ENCODE results near the gene CTNNB1.
A peak's percentile ranks its signal among the peaks of the same experiment; 100 is the strongest.

CTNNB1 gene

DNA sequence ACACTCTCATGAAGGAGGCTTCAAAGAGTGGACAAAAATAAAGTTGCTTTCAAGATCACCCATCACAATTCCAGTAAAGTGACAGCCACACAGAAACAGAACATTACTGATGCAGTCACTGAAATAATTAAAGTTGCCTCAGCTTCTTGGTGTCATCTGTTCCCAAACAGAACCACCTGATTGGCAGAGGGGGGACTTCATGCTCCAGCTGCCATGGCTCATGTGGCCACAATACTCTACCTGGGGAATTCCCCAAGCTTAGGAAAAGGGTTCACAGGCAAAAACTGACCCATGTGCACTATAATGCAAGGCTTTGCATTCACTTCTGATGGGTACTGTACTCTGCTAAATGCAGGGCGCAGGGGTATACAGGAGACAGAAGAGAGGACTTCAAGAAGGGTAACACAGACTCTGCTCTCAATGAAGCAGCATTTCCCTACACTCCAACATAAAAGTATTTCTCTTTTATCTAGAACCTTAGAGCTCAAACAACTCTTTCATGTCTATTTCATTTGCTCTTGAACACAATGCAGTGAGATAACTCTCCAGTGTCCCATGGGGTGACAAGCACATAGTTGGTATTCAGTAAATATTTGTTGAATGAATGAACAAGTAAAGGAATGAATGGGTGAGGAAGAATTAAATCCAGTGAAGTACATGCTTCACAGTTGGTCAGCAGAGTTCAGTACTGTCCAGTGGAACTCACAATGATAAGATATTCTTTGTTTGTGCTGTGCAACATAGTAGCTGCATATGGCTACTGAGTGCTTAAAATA, 8.6 kb upstream of the CTNNB1 start:
- Histone ChIP-seq H3K4me3 (no peak overlapping the region), H3K27ac (no peak overlapping the region)

DNA sequence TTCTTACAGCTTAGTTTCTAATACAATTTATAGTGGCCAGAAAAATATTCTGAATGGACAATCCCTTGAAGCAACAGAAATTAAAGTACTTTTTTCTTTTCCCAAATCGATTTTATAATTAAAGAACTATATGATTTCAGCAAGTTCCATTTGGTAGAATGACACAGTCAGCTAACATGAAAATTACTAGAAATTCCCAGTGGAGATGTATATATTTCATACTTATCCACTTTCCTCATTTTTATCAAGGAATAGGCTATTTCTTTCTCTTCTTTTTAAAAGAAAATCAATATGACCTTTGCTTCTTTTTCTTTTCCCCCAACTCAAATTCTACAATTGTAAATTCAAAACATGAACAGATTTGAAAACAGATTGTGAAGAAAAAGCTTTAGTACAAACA, 6.4 kb upstream of the CTNNB1 start:
- H3K4me3 ChIP-seq, result no peak overlapping the region
- H3K27ac ChIP-seq, result no peak overlapping the region

DNA sequence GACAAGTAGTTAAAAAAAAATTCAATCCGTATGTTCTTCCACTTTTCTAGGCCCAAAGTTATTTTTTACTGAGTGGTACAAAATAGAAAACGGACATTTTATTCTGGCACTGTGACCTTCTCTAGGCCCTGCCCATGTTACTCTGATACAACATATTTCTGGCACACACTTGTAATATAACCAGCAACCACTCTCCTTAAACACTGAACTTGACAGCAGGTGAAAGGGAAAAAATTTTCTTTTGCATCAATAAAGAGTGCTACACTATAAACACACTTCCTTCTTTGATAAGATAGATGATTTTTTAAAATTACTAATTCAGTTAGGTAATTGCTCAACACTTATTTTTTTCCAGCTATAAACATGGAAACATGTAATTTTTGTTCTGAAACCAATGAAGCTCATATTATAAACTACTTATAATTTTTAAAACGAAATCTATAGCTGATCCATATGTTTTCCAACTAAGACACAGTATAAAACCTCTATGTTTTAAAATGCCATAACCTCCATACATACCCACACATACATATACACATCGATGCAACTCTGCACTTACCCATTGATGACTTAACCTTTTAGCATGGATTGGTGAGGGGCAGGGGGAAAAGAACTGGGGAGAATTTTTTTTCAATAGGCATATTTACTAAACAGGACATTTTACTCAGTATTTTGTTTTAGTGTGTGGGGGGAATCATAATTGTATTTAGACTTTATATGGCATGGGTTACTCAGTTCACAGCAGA, 5.3 kb upstream of the CTNNB1 start:
- Histone ChIP-seq H3K4me3 (no peak overlapping the region), H3K27ac (no peak overlapping the region)

DNA sequence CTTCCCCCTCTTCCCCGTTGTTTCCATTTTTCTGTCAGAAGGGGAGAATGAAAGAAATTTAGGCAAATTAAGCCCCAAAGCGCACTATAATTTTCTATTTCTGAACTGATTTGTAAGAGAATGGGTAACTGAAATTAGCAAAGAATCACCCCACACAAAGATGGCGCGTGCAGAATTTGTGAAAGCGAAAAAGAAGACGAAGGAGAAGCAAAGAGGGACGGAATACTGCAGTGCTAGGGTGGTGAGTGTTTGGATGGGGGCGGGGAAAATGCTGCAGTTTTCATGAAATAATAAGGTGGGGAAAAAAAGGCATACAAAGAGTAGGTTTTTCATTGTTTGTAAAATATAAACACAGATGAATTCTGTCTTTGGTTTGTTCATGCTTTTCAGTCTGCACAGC, 4.6 kb upstream of the CTNNB1 start:
- H3K27ac ChIP-seq, result no peak overlapping the region

DNA sequence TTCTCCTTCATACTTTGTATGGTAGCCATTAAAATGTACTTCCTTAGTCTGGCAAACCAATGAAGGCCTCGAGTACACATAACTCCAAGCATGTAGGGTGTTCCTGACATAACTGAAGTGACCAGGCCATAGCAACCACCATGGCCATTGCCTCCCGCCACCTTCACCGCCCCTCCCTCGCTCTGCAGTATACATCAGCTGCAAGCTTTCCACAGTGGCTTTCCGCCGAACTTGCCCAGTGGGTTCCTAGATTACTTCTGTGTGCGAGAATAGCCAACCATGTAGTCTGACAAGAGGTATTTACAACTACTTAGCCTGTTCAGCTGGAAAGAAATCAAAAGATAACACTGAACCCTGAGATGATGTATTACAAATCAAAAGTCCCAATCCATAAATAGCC, 3.4 kb upstream of the CTNNB1 start:
- H3K4me3 ChIP-seq, result no peak overlapping the region

More for the DNA sequence above, 4.6 kb upstream of the CTNNB1 start:
- H3K4me3 ChIP-seq, result no peak overlapping the region

DNA sequence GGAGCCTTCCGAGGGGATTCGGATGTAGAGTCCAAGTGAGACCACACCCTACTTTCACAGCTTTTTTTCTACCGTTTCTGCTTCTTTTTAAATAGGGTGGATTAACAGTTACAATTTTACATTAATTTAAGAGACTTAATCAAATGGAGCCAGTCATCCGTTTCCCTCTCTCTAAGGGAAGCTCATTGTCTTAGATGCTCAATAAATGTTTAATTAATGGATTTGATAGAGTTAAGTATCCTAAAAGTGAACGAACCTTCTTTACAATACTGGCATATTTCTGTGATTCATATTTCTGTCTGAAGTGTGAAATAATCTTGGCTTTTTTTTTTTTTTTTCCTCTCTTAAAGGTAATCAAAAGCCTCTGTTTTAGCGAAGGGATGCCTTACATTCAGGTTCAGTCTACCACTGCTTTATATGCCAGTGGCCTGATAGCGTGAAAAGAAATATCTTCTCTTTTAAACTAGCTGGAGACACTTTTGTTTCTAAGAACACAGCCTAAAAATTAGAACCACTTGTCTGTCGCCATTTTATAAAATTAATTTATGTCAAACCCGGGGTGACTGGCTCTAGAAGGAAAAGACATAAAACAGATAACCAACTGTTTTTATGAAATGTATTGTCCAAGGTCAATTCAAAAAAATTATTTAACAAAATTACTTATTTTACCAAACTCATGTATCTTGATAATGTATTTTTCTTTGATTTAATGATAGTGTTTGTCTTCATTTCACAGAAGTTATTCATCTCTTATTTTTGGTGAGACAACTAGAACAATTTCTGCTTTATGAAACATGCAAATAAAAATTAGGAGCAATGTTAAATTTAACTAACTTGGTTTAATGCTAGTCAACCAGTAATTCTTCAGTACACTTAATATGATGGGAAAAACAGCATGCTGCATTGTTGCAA, 2.5 kb upstream of the CTNNB1 start:
- no peak overlapping the region for H3K4me3 ChIP-seq
- H3K27ac ChIP-seq, result no peak overlapping the region

More for the DNA sequence above, 3.4 kb upstream of the CTNNB1 start:
- no peak overlapping the region for H3K27ac ChIP-seq

DNA sequence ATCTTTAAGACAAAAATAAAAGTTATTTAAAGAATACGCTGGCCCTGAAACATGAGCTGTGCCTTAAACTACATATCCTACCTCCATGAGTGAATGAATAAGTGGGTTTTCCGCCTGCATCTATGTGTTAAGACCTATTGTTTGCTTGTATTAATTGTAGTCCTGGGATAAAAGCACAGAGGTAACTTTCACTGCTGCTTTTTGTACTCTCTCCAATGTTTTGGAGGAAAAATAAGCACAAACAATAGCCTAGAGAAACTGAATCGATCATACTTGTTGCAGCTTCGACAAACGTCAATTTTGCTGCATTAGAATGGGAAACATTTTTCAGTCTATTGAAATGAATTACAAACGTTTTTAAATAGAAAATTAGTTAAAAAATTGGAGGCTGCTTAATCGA, 1.3 kb upstream of the CTNNB1 start:
- Histone ChIP-seq H3K4me3 (peak overlapping the region in 1 of 7 experiments; percentile 97), H3K27ac (no peak overlapping the region)

DNA sequence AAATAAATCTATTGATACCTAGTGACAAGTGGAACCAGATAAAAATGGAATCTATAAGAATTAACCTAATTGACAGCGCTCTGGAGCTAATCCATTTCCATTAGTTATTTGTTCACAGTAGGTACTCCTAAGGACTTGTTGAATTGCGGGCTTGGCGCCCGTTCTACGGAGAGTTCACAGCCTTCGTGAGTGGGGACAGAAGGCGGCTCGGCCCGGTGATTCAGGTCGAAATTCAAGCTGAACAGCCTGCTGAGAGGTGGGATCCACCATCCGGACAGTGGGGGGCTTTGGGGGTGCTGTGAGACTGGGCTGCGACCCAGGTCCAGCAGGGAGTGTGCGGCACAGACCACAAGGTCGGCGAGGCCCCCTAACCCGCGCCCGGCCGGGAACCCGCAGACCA, 779 bp upstream of the CTNNB1 start:
- peak overlapping the region; percentile 96 to 100 (median 99) for H3K27ac ChIP-seq
- peak overlapping the region; percentile 65 to 100 (median 89) for H3K4me3 ChIP-seq

DNA sequence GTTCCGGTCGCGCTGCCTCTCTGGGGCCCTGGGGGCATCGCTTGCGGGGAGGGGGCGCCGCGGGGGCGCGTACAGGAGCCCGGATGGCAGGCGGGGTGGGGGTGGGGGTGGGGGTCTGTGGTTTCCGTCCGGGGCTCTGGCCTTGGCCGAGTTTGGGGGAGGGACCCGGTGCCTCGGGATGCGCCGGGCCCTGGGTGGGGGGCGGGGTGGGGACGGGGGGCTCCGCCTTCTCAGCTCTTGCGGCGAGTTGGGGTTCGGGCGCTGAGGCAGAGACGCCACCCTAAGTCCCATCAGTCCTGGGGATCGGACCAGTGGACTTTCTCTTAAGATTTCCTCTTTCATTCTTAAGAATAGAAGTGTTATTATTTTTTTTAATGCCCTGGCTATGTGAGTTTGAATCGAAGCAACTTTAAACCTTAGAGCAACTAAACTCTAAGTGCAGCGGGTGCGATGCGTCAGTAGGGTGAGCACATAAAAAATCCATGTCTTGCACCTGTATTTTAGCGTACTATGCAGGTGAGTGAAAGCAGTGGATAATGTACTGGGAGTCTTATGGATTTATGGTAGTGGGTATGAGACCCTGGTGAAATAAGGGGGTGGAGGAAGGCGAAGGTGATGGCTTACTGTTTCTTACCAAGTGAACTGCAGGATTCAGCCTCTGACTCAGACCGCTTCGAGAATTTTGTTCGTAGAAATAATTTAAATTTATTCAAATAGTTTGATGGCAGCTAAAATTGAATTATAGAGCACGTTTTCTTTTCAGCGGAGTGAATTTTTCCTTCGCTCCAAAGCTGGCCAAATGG, 762 bp downstream of the CTNNB1 start:
- peak overlapping the region; percentile 65 to 100 (median 89) for H3K4me3 ChIP-seq
- H3K27ac ChIP-seq, result peak overlapping the region; percentile 96 to 100 (median 99)

DNA sequence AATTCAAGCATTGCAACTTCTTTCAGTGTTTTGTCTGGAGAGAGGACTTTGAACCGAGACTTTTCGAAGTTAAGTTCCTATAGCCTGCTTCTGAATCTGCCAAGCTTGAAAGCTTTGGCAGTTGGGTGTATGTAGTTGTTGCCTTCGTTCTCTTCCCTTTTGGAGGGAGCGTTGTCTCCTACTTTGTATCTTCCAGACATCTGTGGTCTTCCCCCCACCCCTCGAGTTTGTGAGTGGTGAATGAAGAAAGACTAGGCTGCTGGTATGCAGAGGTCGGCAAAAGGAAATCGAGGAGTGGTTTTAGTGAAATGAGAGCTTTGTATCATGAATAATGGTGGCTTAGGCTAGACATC, 1.3 kb downstream of the CTNNB1 start:
- Histone ChIP-seq H3K4me3 (peak overlapping the region; percentile 65 to 100 (median 89)), H3K27ac (peak overlapping the region in 19 of 21 experiments; percentile 96 to 100 (median 99))

DNA sequence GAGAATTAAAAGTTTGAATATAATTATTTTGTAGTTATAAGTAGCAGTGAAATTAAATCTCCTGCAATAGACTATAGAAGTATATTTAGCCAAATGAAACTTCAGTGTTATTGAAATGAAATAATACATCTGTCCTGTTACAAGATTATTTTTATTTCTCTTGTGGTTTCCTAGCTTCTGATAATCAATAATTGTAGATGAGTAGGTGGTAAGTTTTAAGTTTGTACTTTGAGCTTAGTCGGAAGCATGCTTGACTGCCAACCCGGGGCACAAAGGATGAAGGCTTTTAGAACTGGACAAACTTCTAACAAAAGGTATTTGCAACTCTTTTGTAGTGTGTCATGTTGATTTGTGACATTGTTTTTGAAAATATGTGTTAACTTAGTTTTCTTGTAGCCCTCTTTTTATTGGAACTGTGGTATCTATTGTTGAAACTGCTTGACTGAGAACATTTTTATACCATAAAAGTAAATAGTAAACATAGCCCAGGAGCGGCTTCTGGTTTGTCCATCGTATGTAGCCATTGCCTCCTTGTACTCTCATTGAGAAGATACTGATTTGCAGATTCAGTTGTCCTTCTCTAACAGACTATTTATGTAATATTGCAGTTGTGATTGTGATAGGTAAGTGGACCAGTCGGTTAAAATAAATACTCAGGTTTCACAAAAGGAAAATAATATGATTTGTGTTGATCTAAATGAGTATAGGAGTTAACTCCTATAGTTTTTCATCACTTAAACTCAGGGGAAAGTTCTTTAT, 2.9 kb downstream of the CTNNB1 start:
- H3K27ac ChIP-seq, result peak overlapping the region in 7 of 21 experiments; percentile 1 to 99 (median 14)

DNA sequence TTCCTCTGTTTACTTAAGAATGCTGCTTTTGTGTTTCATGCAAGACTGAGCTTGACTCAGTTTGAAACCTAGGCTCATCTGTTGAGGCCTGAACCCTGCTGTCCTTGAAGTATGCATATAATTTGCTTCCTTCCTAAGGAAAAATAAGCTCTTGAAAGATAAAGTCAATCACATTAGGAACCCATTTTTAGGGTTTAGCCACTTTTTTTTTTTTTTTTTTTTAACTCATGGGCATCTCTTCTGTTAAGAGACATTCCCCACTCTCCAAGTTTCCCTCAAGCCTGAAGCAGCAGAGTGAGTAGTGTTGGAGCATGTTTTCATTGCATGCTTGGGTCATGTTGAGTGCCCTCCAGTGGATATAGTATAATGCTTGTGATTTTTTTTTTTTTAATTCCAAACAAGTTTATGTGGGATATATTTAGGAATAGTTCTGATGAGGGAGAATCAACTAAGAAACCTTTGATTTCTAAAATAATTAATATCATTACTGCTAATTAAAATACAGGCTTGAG, 3.6 kb downstream of the CTNNB1 start:
- Histone ChIP-seq H3K4me3 (peak overlapping the region in 2 of 7 experiments; percentile 10 to 79), H3K27ac (peak overlapping the region in 3 of 21 experiments; percentile 2 to 15 (median 14))

More for the DNA sequence above, 2.9 kb downstream of the CTNNB1 start:
- H3K4me3 ChIP-seq, result peak overlapping the region in 3 of 7 experiments; percentile 10 to 79 (median 65)

DNA sequence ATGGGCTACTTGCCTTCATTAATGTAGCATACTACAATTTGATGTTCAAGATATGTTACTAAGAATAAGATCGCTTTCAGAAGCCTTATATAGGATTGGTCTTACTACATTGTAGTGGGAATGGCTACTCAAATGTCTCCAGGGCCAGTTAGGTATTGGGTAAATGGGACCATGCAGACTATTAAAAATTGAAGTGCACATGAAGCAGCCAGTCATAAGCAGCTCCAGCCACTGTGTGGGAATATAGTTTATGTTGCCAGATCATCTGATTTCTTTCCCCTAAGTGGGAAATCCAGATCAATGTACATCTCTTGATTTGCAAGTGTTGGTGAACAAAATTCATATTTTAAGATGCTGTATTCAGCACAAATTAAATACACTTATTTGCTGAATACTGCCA, 5.1 kb downstream of the CTNNB1 start:
- Histone ChIP-seq H3K27ac (no peak overlapping the region), H3K4me3 (no peak overlapping the region)

DNA sequence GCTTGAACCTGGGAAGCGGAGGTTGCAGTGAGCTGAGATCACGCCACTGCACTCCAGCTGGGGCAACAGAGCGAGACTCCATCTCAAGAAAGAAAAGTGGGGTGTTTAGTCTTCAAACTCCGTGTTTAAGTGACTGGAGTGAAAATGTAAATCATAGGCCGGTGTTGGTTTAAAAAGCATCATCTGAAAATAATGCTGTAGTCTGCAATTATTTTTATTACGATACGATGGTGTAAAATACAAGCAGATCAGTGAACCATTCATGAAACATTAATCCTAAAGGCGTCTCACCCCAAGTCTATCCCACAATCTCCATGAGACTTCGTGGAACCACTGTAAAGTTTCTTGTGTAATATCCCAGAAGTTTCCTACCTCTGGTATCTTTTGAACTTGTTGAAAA, 6.3 kb downstream of the CTNNB1 start:
- Histone ChIP-seq H3K27ac (no peak overlapping the region), H3K4me3 (no peak overlapping the region)

DNA sequence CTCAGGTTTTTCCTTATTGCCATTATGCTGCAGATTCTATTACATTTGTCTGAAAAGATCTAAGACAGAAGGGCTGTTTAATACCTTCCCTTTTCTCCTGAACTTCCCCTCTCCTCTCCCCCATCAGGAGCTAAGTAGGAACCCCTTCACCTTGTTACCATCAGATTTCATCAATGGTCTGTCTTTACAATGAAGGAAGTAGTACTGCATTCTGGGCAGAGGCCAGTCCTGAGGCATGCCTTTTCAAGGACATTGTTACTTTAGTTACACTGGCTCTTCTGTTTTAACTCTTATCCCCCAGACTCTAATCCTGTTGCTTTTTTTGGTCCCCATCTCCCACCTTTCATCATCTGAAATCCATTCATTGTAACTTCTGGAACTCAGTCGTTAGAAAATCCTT, 8.1 kb downstream of the CTNNB1 start:
- H3K27ac ChIP-seq, result no peak overlapping the region
- no peak overlapping the region for H3K4me3 ChIP-seq

DNA sequence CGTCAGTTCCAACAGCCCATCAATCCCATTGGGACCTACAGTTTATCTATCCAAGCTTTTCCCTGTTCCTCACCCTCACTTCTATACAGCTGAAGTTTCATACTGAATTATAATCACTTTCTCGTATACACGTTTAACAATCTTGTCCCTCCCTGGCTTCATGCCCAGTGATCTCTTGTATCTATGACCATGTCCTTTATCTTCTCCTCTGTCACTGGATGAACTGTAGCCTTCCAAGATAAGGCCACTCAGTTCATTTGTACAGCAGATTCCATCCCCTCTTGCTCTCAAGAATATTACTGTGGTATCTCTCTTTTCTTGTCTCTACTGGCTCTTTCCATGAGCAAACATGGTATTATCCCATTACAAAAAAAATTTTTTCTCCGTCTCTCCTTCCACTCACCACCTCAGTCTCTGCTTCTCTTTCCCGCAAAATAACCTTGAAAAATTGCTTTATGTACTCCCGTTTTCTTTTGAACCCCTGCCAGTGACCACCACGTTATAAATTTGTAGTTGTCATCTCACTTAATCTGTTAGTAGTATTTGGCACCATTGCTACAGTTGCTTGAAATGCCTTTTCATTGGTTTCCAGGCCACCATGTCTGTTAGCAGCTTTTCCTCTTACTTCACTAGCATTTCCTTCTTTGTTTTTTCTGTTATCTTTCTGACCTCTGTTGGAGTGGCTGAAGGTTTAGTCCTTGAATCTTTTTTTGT, 9.4 kb downstream of the CTNNB1 start:
- no peak overlapping the region for H3K27ac ChIP-seq
- no peak overlapping the region for H3K4me3 ChIP-seq

DNA sequence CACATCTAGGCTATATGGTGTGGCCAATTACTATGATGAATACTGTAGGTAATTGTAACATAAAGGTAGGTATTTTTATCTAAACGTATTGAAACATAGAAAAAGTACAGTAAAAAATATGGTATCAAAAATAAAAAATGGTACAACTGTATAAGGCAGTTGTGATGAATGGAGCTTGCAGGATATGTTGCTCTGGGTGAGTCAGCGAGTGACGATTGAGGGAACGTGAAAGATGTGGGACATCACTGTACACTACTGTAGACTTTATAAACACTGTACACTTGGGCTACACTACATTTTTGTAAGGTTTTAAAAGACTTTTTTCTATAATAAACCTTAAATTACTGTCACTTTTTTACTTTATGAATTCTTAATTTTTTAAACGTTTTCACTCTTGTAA, 10.3 kb downstream of the CTNNB1 start:
- no peak overlapping the region for H3K27ac ChIP-seq
- H3K4me3 ChIP-seq, result no peak overlapping the region

DNA sequence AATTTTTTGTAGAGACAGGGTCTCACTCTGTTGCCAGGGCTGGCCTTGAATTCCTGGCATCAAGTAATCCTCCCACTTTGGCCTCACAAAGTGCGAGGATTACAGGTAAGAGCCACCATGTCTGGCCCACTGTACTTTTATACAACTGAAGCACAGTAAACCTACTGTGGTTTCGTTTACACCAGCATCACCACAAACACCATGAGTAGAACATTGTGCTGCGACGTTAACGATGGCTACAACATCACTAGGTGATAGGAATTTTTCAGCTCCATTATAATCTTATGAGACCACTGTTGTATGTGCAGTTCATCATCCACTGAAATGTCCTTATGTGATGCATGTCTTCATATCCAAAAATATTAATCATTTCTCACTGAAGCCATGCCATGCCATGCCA, 11.7 kb downstream of the CTNNB1 start:
- Histone ChIP-seq H3K27ac (no peak overlapping the region), H3K4me3 (no peak overlapping the region)
